Ishikawa (cell line): ENCODE data around the gene ARID5B.

Experiments used
- CEBPB ChIP-seq: IDR thresholded peaks from 2 replicates; pipeline ENCODE4 v1.6.1; 2012
- EP300 ChIP-seq: IDR thresholded peaks from 2 replicates; pipeline ENCODE4 v1.6.1; 2012; ENCODE audit warnings: borderline replicate concordance
- FOXM1 ChIP-seq: IDR thresholded peaks from 2 replicates; pipeline ENCODE4 v1.6.1; 2012; ENCODE audit warnings: low read depth, borderline replicate concordance
- RAD21 ChIP-seq: IDR thresholded peaks from 2 replicates; pipeline ENCODE4 v1.6.1; 2012; ENCODE audit warnings: low read depth
- REST ChIP-seq: IDR thresholded peaks from 2 replicates; pipeline ENCODE4 v1.6.1; 2012; ENCODE audit warnings: low read depth, mild to moderate bottlenecking
- TAF1 ChIP-seq: IDR thresholded peaks from 2 replicates; pipeline ENCODE4 v1.6.1; 2012; ENCODE audit warnings: low read depth, mild to moderate bottlenecking
- YY1 ChIP-seq: IDR thresholded peaks from 2 replicates; pipeline ENCODE4 v1.6.1; 2012; ENCODE audit warnings: low read depth
- TF ChIP-seq, protein P1 (sequence below): IDR thresholded peaks from 2 replicates; pipeline ENCODE4 v1.6.1; 2012

- TF ChIP-seq FOXM1 (no peak), EP300 (no peak), RAD21 (no peak), TAF1 (no peak), CEBPB (no peak), YY1 (no peak), REST (no peak)
- TF ChIP-seq, protein P1, sequence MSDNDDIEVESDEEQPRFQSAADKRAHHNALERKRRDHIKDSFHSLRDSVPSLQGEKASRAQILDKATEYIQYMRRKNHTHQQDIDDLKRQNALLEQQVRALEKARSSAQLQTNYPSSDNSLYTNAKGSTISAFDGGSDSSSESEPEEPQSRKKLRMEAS: no peak
Observed at GRCh38 chr10:61912981-61913380, 11.5 kb downstream of the ARID5B start.
